WTC11 (cell line): Measurements from ENCODE around the gene DUT. TPM values are rescaled to one million over a fixed set of nuclear protein-coding genes. Genes with fewer than 3 reads are reported as not detected.

Experiments used
- ATAC-seq: fragments of 200-7000 bp; cut with Tn5 transposase; 2 replicates; pipeline ENCODE4 v1.10.0; 2021; ENCODE audit warnings: mild to moderate bottlenecking, moderate library complexity
- CTCF ChIA-PET: fragments of 300-600 bp; sonication (Branson Sonifier 250); formaldehyde crosslinking; loops from one replicate; lab custom pipeline; 2021; ENCODE audit warnings: antibody characterized with exemption; lab: Charles Lee
- POLR2A ChIA-PET: fragments of 350-600 bp; sonication (Branson Sonifier 250); formaldehyde crosslinking; loops from one replicate; lab custom pipeline; 2021; ENCODE audit warnings: antibody characterized with exemption; lab: Charles Lee
- DNase-seq: peaks from one replicate; pipeline ENCODE4 v3.0.0; 2021; ENCODE audit warnings: low spot score
- H3K27ac Mint-ChIP-seq: 2 replicates; pipeline ENCODE4 v1.8.0; 2021; ENCODE audit warnings: mixed read lengths
- H3K27me3 Mint-ChIP-seq: 2 replicates; pipeline ENCODE4 v1.8.0; 2021; ENCODE audit warnings: low read depth, mild to moderate bottlenecking, moderate library complexity, mixed read lengths
- H3K36me3 Mint-ChIP-seq: 2 replicates; pipeline ENCODE4 v1.8.0; 2021; ENCODE audit warnings: mixed read lengths
- H3K4me1 Mint-ChIP-seq: 2 replicates; pipeline ENCODE4 v1.8.0; 2022; ENCODE audit warnings: mixed read lengths
- H3K4me3 Mint-ChIP-seq: 2 replicates; pipeline ENCODE4 v1.8.0; 2021; ENCODE audit warnings: mild to moderate bottlenecking, moderate library complexity, mixed read lengths
- H3K9me3 Mint-ChIP-seq: 2 replicates; pipeline ENCODE4 v1.8.0; 2021; ENCODE audit warnings: mixed read lengths
- AR ChIP-seq: fragments of 250-450 bp; sonication (Bioruptor Pico); IDR thresholded peaks from 2 replicates; pipeline ENCODE4 v1.9.0; 2021; ENCODE audit warnings: mild to moderate bottlenecking
- CREB1 ChIP-seq: sonication (generic); formaldehyde crosslinking; IDR thresholded peaks from 2 replicates; pipeline ENCODE4 v1.8.0; 2023; ENCODE audit warnings: mild to moderate bottlenecking, missing genetic modification reagents
- ETV6 ChIP-seq: sonication (generic); formaldehyde crosslinking; IDR thresholded peaks from 2 replicates; pipeline ENCODE4 v1.8.1; 2022; ENCODE audit warnings: mild to moderate bottlenecking, missing genetic modification reagents
- HMGA2 ChIP-seq: fragments of 250-450 bp; sonication (Bioruptor Pico); IDR thresholded peaks from 2 replicates; pipeline ENCODE4 v1.4.0; 2021; ENCODE audit warnings: mild to moderate bottlenecking, moderate library complexity
- IRF1 ChIP-seq: sonication (generic); formaldehyde crosslinking; IDR thresholded peaks from 2 replicates; pipeline ENCODE4 v1.8.0; 2023; ENCODE audit warnings: missing genetic modification reagents
- KAT7 ChIP-seq: sonication (generic); formaldehyde crosslinking; IDR thresholded peaks from 2 replicates; pipeline ENCODE4 v1.8.1; 2023; ENCODE audit warnings: missing genetic modification reagents, mild to moderate bottlenecking, borderline replicate concordance
- MAX ChIP-seq: sonication (generic); formaldehyde crosslinking; IDR thresholded peaks from 2 replicates; pipeline ENCODE4 v1.8.0; 2022; ENCODE audit warnings: mild to moderate bottlenecking, missing genetic modification reagents
- NFE2L1 ChIP-seq: sonication (generic); formaldehyde crosslinking; IDR thresholded peaks from 2 replicates; pipeline ENCODE4 v1.8.1; 2023; ENCODE audit warnings: missing genetic modification reagents
- NR1H2 ChIP-seq: sonication (generic); formaldehyde crosslinking; IDR thresholded peaks from 2 replicates; pipeline ENCODE4 v1.9.0; 2021; ENCODE audit warnings: mild to moderate bottlenecking, moderate library complexity, missing genetic modification reagents
- NR2C2 ChIP-seq: sonication (generic); formaldehyde crosslinking; IDR thresholded peaks from 2 replicates; pipeline ENCODE4 v1.8.0; 2022; ENCODE audit warnings: mild to moderate bottlenecking, missing genetic modification reagents
- OVOL2 ChIP-seq: fragments of 250-450 bp; sonication (Bioruptor Pico); IDR thresholded peaks from 2 replicates; pipeline ENCODE4 v1.9.0; 2021; ENCODE audit warnings: mild to moderate bottlenecking, borderline replicate concordance
- PRDM15 ChIP-seq: sonication (generic); formaldehyde crosslinking; IDR thresholded peaks from 2 replicates; pipeline ENCODE4 v1.8.0; 2022; ENCODE audit warnings: missing genetic modification reagents
- RORB ChIP-seq: fragments of 250-450 bp; sonication (Bioruptor Pico); IDR thresholded peaks from 2 replicates; pipeline ENCODE4 v1.9.0; 2021; ENCODE audit warnings: mild to moderate bottlenecking
- SMAD4 ChIP-seq: sonication (generic); formaldehyde crosslinking; IDR thresholded peaks from 2 replicates; pipeline ENCODE4 v1.8.0; 2022; ENCODE audit warnings: mild to moderate bottlenecking, missing genetic modification reagents
- TEAD1 ChIP-seq: sonication (generic); formaldehyde crosslinking; IDR thresholded peaks from 2 replicates; pipeline ENCODE4 v1.8.0; 2022; ENCODE audit warnings: mild to moderate bottlenecking, missing genetic modification reagents
- ZBTB21 ChIP-seq: sonication (generic); formaldehyde crosslinking; IDR thresholded peaks from 2 replicates; pipeline ENCODE4 v1.8.1; 2023; ENCODE audit warnings: mild to moderate bottlenecking, missing genetic modification reagents, borderline replicate concordance
- ZMAT4 ChIP-seq: fragments of 250-450 bp; sonication (Bioruptor Pico); IDR thresholded peaks from 2 replicates; pipeline ENCODE4 v1.9.0; 2021; ENCODE audit warnings: mild to moderate bottlenecking
- total RNA-seq: library from RNA; stranded (reverse); gene quantifications from 3 replicates; pipeline ENCODE4 v1.2.3, GENCODE V29; 2021

The DUT gene
- total RNA-seq, 1 experiment from 2014 or later: 204 TPM

- TF ChIP-seq NR1H2 (CRISPR knock-in tag) (no peak), SMAD4 (no peak), ZMAT4 (CRISPR knock-in tag) (no peak), NR2C2 (CRISPR knock-in tag) (no peak), ETV6 (CRISPR knock-in tag) (no peak), TEAD1 (CRISPR knock-in tag) (no peak), MAX (CRISPR knock-in tag) (no peak), ZBTB21 (CRISPR knock-in tag) (no peak), NFE2L1 (CRISPR knock-in tag) (no peak), IRF1 (no peak)
- TF ChIP-seq, all 79 proteins: peak for 0
- CTCF ChIA-PET: interaction anchor here (1.3 kb wide), 1 partner anchor 126 kb away, joined by 3 read pairs; no protein-coding TSS in a partner anchor
- peaks cover 18% of the 10 kb centered on the region for H3K9me3 Mint-ChIP-seq
These were observed 50.6 kb downstream of the DUT start for GRCh38 chr15:48381861-48382260.

GRCh38 chr15:48383031-48383430 is 51.8 kb downstream of the DUT start:
- CTCF ChIA-PET: interaction anchor here (1.3 kb wide), 1 partner anchor 124 kb away, joined by 3 read pairs; no protein-coding TSS in a partner anchor
- H3K27me3 Mint-ChIP-seq: no peaks in the 10 kb centered on the region
- no peak for ATAC-seq
- POLR2A ChIA-PET: no interaction called here
- H3K36me3 Mint-ChIP-seq: peaks cover 2% of the 10 kb centered on the region; the same call in 1 of the 2 replicates
- DNase-seq: no peak
- H3K4me3 Mint-ChIP-seq: no peak overlapping the region
- H3K9me3 Mint-ChIP-seq: peaks cover 6% of the 10 kb centered on the region
- no peak for TF ChIP-seq OVOL2 (CRISPR knock-in tag)
- TF ChIP-seq PRDM15 (CRISPR knock-in tag): no peak
- no peak for TF ChIP-seq AR (CRISPR knock-in tag)
- TF ChIP-seq CREB1: no peak
- no peak for TF ChIP-seq HMGA2 (CRISPR knock-in tag)
- no peak for TF ChIP-seq KAT7 (CRISPR knock-in tag)
- no peak for TF ChIP-seq RORB (CRISPR knock-in tag)
- H3K27ac Mint-ChIP-seq: no peak overlapping the region
- peaks cover 3% of the 10 kb centered on the region; the same call in 1 of the 2 replicates for H3K4me1 Mint-ChIP-seq

More at GRCh38 chr15:48381861-48382260, 50.6 kb downstream of the DUT start:
- H3K4me3 Mint-ChIP-seq: no peak overlapping the region
- POLR2A ChIA-PET: no interaction called here
- DNase-seq: no peak
- no peak for ATAC-seq
- peaks cover 10% of the 10 kb centered on the region for H3K36me3 Mint-ChIP-seq
- H3K27me3 Mint-ChIP-seq: peaks cover 4% of the 10 kb centered on the region; the same call in 1 of the 2 replicates
- H3K27ac Mint-ChIP-seq: no peak overlapping the region
- H3K4me1 Mint-ChIP-seq: peaks cover 3% of the 10 kb centered on the region; the same call in 1 of the 2 replicates
